B cell (primary cell): ENCODE results near the gene TMED9. TPM values are rescaled to one million over a fixed set of nuclear protein-coding genes. Genes with fewer than 3 reads are reported as not detected.

Source experiments
- ATAC-seq: fragments of 200-7000 bp; cut with Tn5 transposase; one replicate; pipeline ENCODE4 v1.10.0; 2021; ENCODE audit warnings: low read depth, mild to moderate bottlenecking, moderate number of reproducible peaks, moderate library complexity
- CTCF ChIA-PET: fragments of 350-600 bp; sonication (Branson Sonifier 250); formaldehyde crosslinking; loops from one replicate; lab custom pipeline; 2021; ENCODE audit warnings: antibody characterized with exemption, inconsistent platforms; lab: Charles Lee
- POLR2A ChIA-PET: fragments of 350-600 bp; sonication (Branson Sonifier 250); formaldehyde crosslinking; loops from one replicate; lab custom pipeline; 2021; ENCODE audit warnings: antibody characterized with exemption; lab: Charles Lee
- DNase-seq: peaks from one replicate; pipeline ENCODE4 v3.0.0; 2013
- H2AFZ ChIP-seq: 2 replicates; pipeline ENCODE4 v1.6.1; 2012; ENCODE audit warnings: mild to moderate bottlenecking, low read depth, low read length; ENCODE audit not compliant: insufficient read depth, poor library complexity, severe bottlenecking
- H3K27ac ChIP-seq, 2 donors: 1 replicate in 1 of 2; 2 replicates in 1 of 2; pipeline ENCODE4 v1.5.1; 2012 to 2013; ENCODE audit warnings: low read length in 2 of 2, mild to moderate bottlenecking in 2 of 2, moderate library complexity in 1 of 2
- H3K27me3 ChIP-seq, 4 experiments: fragments of 200-600 bp in 1 of 4; sonication (generic) in 1 of 4; replicated peaks in 1 of 4; 1 replicate in 2 of 4; 2 replicates in 2 of 4; pipeline versions ENCODE4 v1.6.1 to v1.7.0; 2013 to 2016; ENCODE audit warnings: low read length in 3 of 4, mild to moderate bottlenecking in 2 of 4, mixed read lengths in 1 of 4, moderate library complexity in 1 of 4; ENCODE audit not compliant: insufficient read depth in 4 of 4, control insufficient read depth in 3 of 4; ENCODE audit errors: control extremely low read depth in 1 of 4
- H3K36me3 ChIP-seq, 2 experiments: replicated peaks in 1 of 2; 1 replicate in 1 of 2; 2 replicates in 1 of 2; pipeline versions ENCODE4 v1.6.1 to v1.7.1; 2013; ENCODE audit warnings: low read length in 1 of 2; ENCODE audit not compliant: insufficient read depth in 2 of 2, control insufficient read depth in 1 of 2; ENCODE audit errors: control extremely low read depth in 1 of 2, extremely low read depth in 1 of 2
- H3K4me1 ChIP-seq, 2 donors: fragments of 200-600 bp in 1 of 2; sonication (generic) in 1 of 2; 1 replicate in 1 of 2; 2 replicates in 1 of 2; pipeline versions ENCODE4 v1.5.1 to v1.6.1; 2013 to 2017; ENCODE audit warnings: low read length in 2 of 2; ENCODE audit not compliant: control insufficient read depth in 2 of 2, insufficient read depth in 2 of 2
- H3K4me2 ChIP-seq: replicated peaks from 2 replicates; pipeline ENCODE3; 2012; ENCODE audit warnings: mild to moderate bottlenecking, low read depth, low read length; ENCODE audit not compliant: poor library complexity, severe bottlenecking
- H3K4me3 ChIP-seq, 5 experiments: fragments of 200-600 bp in 1 of 5; sonication (generic) in 1 of 5; 1 replicate in 3 of 5; 2 replicates in 2 of 5; pipeline versions ENCODE4 v1.5.1 to v1.7.0; 2011 to 2016; ENCODE audit warnings: low read length in 4 of 5, mild to moderate bottlenecking in 4 of 5, low read depth in 2 of 5, control low read depth in 1 of 5, moderate library complexity in 1 of 5; ENCODE audit not compliant: insufficient read depth in 1 of 5; ENCODE audit errors: control extremely low read depth in 1 of 5, extremely low read depth in 1 of 5
- H3K79me2 ChIP-seq: fragments of 200-600 bp; sonication (generic); one replicate; pipeline ENCODE4 v1.6.0; 2016; ENCODE audit warnings: low read length; ENCODE audit not compliant: control insufficient read depth, insufficient read depth
- H3K9ac ChIP-seq: fragments of 200-600 bp; sonication (generic); 2 replicates; pipeline ENCODE4 v1.6.1; 2017; ENCODE audit warnings: mild to moderate bottlenecking, low read length, moderate library complexity
- H3K9me3 ChIP-seq, 3 donors: one replicate each; pipeline versions ENCODE4 v1.6.1 to v1.7.1; 2013; ENCODE audit warnings: low read length in 2 of 3; ENCODE audit not compliant: control insufficient read depth in 2 of 3, insufficient read depth in 1 of 3; ENCODE audit errors: control extremely low read depth in 1 of 3
- H4K20me1 ChIP-seq: 2 replicates; pipeline ENCODE4 v1.6.0; 2012; ENCODE audit warnings: mild to moderate bottlenecking, low read length; ENCODE audit not compliant: insufficient read depth, control insufficient read depth, poor library complexity, severe bottlenecking
- H3K27ac Mint-ChIP-seq: one replicate; pipeline ENCODE4 v1.8.0; 2021; ENCODE audit warnings: mixed read lengths
- H3K27me3 Mint-ChIP-seq: one replicate; pipeline ENCODE4 v1.8.0; 2021; ENCODE audit warnings: mixed read lengths
- H3K4me1 Mint-ChIP-seq: one replicate; pipeline ENCODE4 v1.8.0; 2021; ENCODE audit warnings: mixed read lengths
- H3K4me3 Mint-ChIP-seq: one replicate; pipeline ENCODE4 v1.8.0; 2021; ENCODE audit warnings: mixed read lengths
- H3K9me3 Mint-ChIP-seq: one replicate; pipeline ENCODE4 v1.8.0; 2022; ENCODE audit warnings: mixed read lengths; ENCODE audit not compliant: insufficient read depth
- EZH2 ChIP-seq: IDR thresholded peaks from 2 replicates; pipeline ENCODE4 v1.6.1; 2012; ENCODE audit warnings: borderline replicate concordance, low read depth, mild to moderate bottlenecking, moderate library complexity, low read length; ENCODE audit not compliant: insufficient read depth, poor library complexity, severe bottlenecking
- WGBS: methylation state at CpG from one replicate; pipeline ENCODE4 v1.1.5; 2013; ENCODE audit warnings: missing lambda C conversion rate; ENCODE audit not compliant: insufficient coverage; 5-methylcytosine and 5-hydroxymethylcytosine counted together
- intact Hi-C: fragments of 100-400 bp; cut with micrococcal nuclease; formaldehyde crosslinking; loops from one replicate; pipeline ENCODE4 v1.10.0; 2022
- polyA plus RNA-seq: library from polyadenylated mRNA; depleted of rRNA; stranded (reverse); fragments of >200 nt; gene quantifications from 2 replicates; pipeline ENCODE4 v1.2.3, GENCODE V29; 2012
- total RNA-seq, 2 donors: library from RNA; stranded (reverse); fragments of 120-200 nt in 1 of 2; gene quantifications; 1 replicate in 1 of 2; 2 replicates in 1 of 2; pipeline versions ENCODE4 v1.2.3 to v1.2.4, GENCODE V29; 2013 to 2022
- TF ChIP-seq, protein P1 (sequence below): fragments of 200-600 bp; IDR thresholded peaks from one replicate; pipeline ENCODE4 v1.8.0; 2022; ENCODE audit warnings: antibody characterized with exemption, mild to moderate bottlenecking

Gene TMED9
- total and polyA plus RNA-seq, 2 donors (not counting 1 experiment from before 2014, with no cell fraction given) = 54.7 to 67.6 TPM

GRCh38 chr5:177546258-177546741 lies 45.7 kb upstream of the TMED9 start:
- Histone ChIP-seq H3K9me3 (no peaks in the 10 kb centered on the region), H3K27ac (no peak overlapping the region), H3K27me3 (no peaks in the 10 kb centered on the region), H2AFZ (no peak overlapping the region), H3K79me2 (peaks cover 82% of the 10 kb centered on the region), H3K4me1 (peaks cover 4 to 9% of the 10 kb centered on the region in 2 donors), H3K36me3 (peaks cover 0 to 21% of the 10 kb centered on the region in 2 experiments), H3K4me2 (no peak overlapping the region), H4K20me1 (peaks cover 73% of the 10 kb centered on the region), H3K9ac (no peak overlapping the region), H3K4me3 (no peak overlapping the region)
- Mint-ChIP-seq H3K9me3 (no peaks in the 10 kb centered on the region), H3K27me3 (no peaks in the 10 kb centered on the region), H3K4me1 (peaks cover 15% of the 10 kb centered on the region), H3K27ac (no peak overlapping the region), H3K4me3 (no peak overlapping the region)
- intact Hi-C loops = no loop called here
- ChIA-PET CTCF (interaction anchor here (1.3 to 1.5 kb wide), 2 partner anchors 8 to 15 kb away, joined by 3 to 4 read pairs; no protein-coding TSS in a partner anchor), POLR2A (interaction anchor here (0.6 kb wide), 1 partner anchor 406 kb away, joined by 3 read pairs; no protein-coding TSS in a partner anchor)
- TF ChIP-seq, protein P1, sequence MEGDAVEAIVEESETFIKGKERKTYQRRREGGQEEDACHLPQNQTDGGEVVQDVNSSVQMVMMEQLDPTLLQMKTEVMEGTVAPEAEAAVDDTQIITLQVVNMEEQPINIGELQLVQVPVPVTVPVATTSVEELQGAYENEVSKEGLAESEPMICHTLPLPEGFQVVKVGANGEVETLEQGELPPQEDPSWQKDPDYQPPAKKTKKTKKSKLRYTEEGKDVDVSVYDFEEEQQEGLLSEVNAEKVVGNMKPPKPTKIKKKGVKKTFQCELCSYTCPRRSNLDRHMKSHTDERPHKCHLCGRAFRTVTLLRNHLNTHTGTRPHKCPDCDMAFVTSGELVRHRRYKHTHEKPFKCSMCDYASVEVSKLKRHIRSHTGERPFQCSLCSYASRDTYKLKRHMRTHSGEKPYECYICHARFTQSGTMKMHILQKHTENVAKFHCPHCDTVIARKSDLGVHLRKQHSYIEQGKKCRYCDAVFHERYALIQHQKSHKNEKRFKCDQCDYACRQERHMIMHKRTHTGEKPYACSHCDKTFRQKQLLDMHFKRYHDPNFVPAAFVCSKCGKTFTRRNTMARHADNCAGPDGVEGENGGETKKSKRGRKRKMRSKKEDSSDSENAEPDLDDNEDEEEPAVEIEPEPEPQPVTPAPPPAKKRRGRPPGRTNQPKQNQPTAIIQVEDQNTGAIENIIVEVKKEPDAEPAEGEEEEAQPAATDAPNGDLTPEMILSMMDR = no peak
- TF ChIP-seq EZH2 = no peak
- ATAC-seq (no peak), DNase-seq (no peak)
- WGBS = 100% methylated on average over 1 of the region's 1 CpG

DNA sequence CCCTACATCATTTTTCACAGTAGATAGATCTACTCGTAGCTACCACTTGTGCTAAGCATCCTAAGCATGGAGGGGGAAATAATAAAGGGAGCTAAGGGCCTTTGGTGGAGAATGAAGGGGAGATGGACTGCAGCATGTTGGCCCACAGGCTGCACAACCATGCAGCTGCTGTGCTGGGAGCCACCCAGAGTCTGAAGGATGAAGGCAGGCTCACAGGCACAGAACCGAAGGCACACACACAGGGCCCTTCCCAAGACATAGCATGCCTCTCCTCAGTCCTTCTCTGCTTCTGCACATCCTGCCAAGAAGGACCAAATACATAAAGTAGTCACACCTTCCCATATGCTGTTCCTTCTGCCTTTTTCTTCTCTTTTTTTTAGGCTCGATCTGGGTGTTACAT lies 44.3 kb upstream of the TMED9 start:
- TF ChIP-seq, protein P1 = no peak
- no peak for TF ChIP-seq EZH2
- no peak overlapping the region for H3K27ac ChIP-seq
- H3K27ac Mint-ChIP-seq = no peak overlapping the region

More for the DNA sequence above, 44.3 kb upstream of the TMED9 start:
- H3K4me3 Mint-ChIP-seq = no peak overlapping the region
- Histone ChIP-seq H3K4me2 (no peak overlapping the region), H3K4me3 (no peak overlapping the region), H3K9me3 (no peaks in the 10 kb centered on the region), H4K20me1 (peaks cover 64% of the 10 kb centered on the region), H3K4me1 (peaks cover 5 to 9% of the 10 kb centered on the region in 2 donors), H3K36me3 (peaks cover 2 to 22% of the 10 kb centered on the region in 2 experiments), H2AFZ (no peak overlapping the region), H3K27me3 (no peaks in the 10 kb centered on the region), H3K9ac (no peak overlapping the region), H3K79me2 (peaks cover 84% of the 10 kb centered on the region)
- DNase-seq = no peak
- intact Hi-C loops = no loop called here
- peaks cover 24% of the 10 kb centered on the region for H3K4me1 Mint-ChIP-seq
- CTCF ChIA-PET = interaction anchor here (0.8 to 1.4 kb wide), 2 partner anchors 9 to 39 kb away, joined by 3 to 4 read pairs; no protein-coding TSS in a partner anchor
- no peaks in the 10 kb centered on the region for H3K9me3 Mint-ChIP-seq
- no peak for ATAC-seq
- POLR2A ChIA-PET = no interaction called here
- WGBS = 88% methylated on average over 2 of the region's 3 CpGs
- no peaks in the 10 kb centered on the region for H3K27me3 Mint-ChIP-seq
